CD14-positive monocyte (primary cell): Measurements from ENCODE around the gene ARHGDIA. TPM values are rescaled to one million over a fixed set of nuclear protein-coding genes. Genes with fewer than 3 reads are reported as not detected.
A peak's percentile ranks its signal among the peaks of the same experiment; 100 is the strongest.

Source experiments
- DNase-seq, 3 donors: peaks; one replicate each; pipeline ENCODE4 v3.0.0-alpha.2; 2011 to 2022
- H2AFZ ChIP-seq: 2 replicates; pipeline ENCODE4 v1.6.0; 2012; ENCODE audit warnings: mild to moderate bottlenecking, low read depth, low read length, inconsistent platforms; ENCODE audit not compliant: insufficient read depth, poor library complexity, severe bottlenecking
- H3K27ac ChIP-seq, 2 donors: 1 replicate in 1 of 2; 2 replicates in 1 of 2; pipeline ENCODE4 v1.5.1; 2012 to 2013; ENCODE audit warnings: low read length in 2 of 2, control low read depth in 1 of 2, inconsistent platforms in 1 of 2, low read depth in 1 of 2, mild to moderate bottlenecking in 1 of 2
- H3K27me3 ChIP-seq, 2 donors: one replicate each; pipeline versions ENCODE4 v1.6.0 to v1.6.1; 2011 to 2013; ENCODE audit warnings: low read length in 2 of 2; ENCODE audit not compliant: control insufficient read depth in 2 of 2, insufficient read depth in 2 of 2
- H3K36me3 ChIP-seq, 2 donors: replicated peaks in 1 of 2; 1 replicate in 1 of 2; 2 replicates in 1 of 2; pipeline versions ENCODE4 v1.5.1 to v1.6.1; 2012 to 2013; ENCODE audit warnings: low read length in 2 of 2, control low read depth in 1 of 2, inconsistent platforms in 1 of 2, mild to moderate bottlenecking in 1 of 2; ENCODE audit not compliant: insufficient read depth in 2 of 2, control insufficient read depth in 1 of 2
- H3K4me1 ChIP-seq, 2 donors: 1 replicate in 1 of 2; 2 replicates in 1 of 2; pipeline versions ENCODE4 v1.5.1 to v1.6.1; 2012 to 2013; ENCODE audit warnings: low read length in 2 of 2, control low read depth in 1 of 2, inconsistent platforms in 1 of 2, mild to moderate bottlenecking in 1 of 2, moderate library complexity in 1 of 2; ENCODE audit not compliant: insufficient read depth in 2 of 2, control insufficient read depth in 1 of 2
- H3K4me2 ChIP-seq: replicated peaks from 2 replicates; pipeline ENCODE3; 2012; ENCODE audit warnings: low read length, moderate library complexity, mild to moderate bottlenecking; ENCODE audit not compliant: poor library complexity, severe bottlenecking; ENCODE audit errors: extremely low read depth
- H3K4me3 ChIP-seq, 3 experiments: fragments of 200-600 bp in 1 of 3; sonication (generic) in 1 of 3; replicated peaks in 1 of 3; 1 replicate in 2 of 3; 2 replicates in 1 of 3; pipeline ENCODE4 v1.5.1; 2011 to 2013; ENCODE audit warnings: low read length in 3 of 3, mild to moderate bottlenecking in 3 of 3, control low read depth in 2 of 3, low read depth in 2 of 3, inconsistent platforms in 1 of 3, moderate library complexity in 1 of 3
- H3K79me2 ChIP-seq: 2 replicates; pipeline ENCODE4 v1.6.0; 2012; ENCODE audit warnings: mild to moderate bottlenecking, control low read depth, inconsistent platforms, low read length, moderate library complexity; ENCODE audit not compliant: insufficient read depth
- H3K9ac ChIP-seq: 2 replicates; pipeline ENCODE4 v1.6.0; 2017; ENCODE audit warnings: low read length, mild to moderate bottlenecking; ENCODE audit not compliant: insufficient read depth, poor library complexity, severe bottlenecking
- H3K9me3 ChIP-seq, 2 donors: replicated peaks in 1 of 2; 1 replicate in 1 of 2; 2 replicates in 1 of 2; pipeline versions ENCODE4 v1.5.1 to v1.6.1; 2012 to 2013; ENCODE audit warnings: low read length in 2 of 2, control low read depth in 1 of 2; ENCODE audit not compliant: control insufficient read depth in 1 of 2, insufficient read depth in 1 of 2
- H4K20me1 ChIP-seq: 2 replicates; pipeline ENCODE4 v1.6.0; 2012; ENCODE audit warnings: mild to moderate bottlenecking, low read length, control low read depth, moderate library complexity; ENCODE audit not compliant: insufficient read depth
- H3K27ac Mint-ChIP-seq, 7 donors: one replicate each; pipeline ENCODE4 v1.8.0; 2020; ENCODE audit warnings: mild to moderate bottlenecking in 7 of 7, mixed read lengths in 7 of 7, moderate library complexity in 6 of 7, inconsistent platforms in 2 of 7
- H3K27me3 Mint-ChIP-seq, 3 donors: one replicate each; pipeline ENCODE4 v1.8.0; 2021 to 2022; ENCODE audit warnings: low read depth in 3 of 3, mild to moderate bottlenecking in 3 of 3, mixed read lengths in 3 of 3, moderate library complexity in 3 of 3, inconsistent platforms in 1 of 3
- H3K36me3 Mint-ChIP-seq, 2 donors: one replicate each; pipeline ENCODE4 v1.8.0; 2020; ENCODE audit warnings: mixed read lengths in 2 of 2, inconsistent platforms in 1 of 2, mild to moderate bottlenecking in 1 of 2
- H3K4me1 Mint-ChIP-seq: one replicate; pipeline ENCODE4 v1.8.0; 2020; ENCODE audit warnings: mild to moderate bottlenecking, mixed read lengths
- H3K4me3 Mint-ChIP-seq, 2 donors: one replicate each; pipeline ENCODE4 v1.8.0; 2020; ENCODE audit warnings: mild to moderate bottlenecking in 2 of 2, mixed read lengths in 2 of 2, moderate library complexity in 1 of 2
- H3K9me3 Mint-ChIP-seq, 7 donors: one replicate each; pipeline ENCODE4 v1.8.0; 2020 to 2022; ENCODE audit warnings: mixed read lengths in 7 of 7, mild to moderate bottlenecking in 6 of 7, moderate library complexity in 6 of 7, inconsistent platforms in 2 of 7
- CTCF ChIP-seq: fragments of 200-600 bp; IDR thresholded peaks from one replicate; pipeline ENCODE4 v1.8.0; 2022; ENCODE audit warnings: antibody characterized with exemption, mild to moderate bottlenecking
- WGBS: methylation state at CpG from one replicate; pipeline ENCODE4 v1.1.5; 2013; ENCODE audit warnings: missing lambda C conversion rate; ENCODE audit not compliant: insufficient coverage; 5-methylcytosine and 5-hydroxymethylcytosine counted together
- intact Hi-C, 2 donors: fragments of 100-400 bp; cut with micrococcal nuclease; formaldehyde crosslinking; loops; one replicate each; pipeline versions ENCODE4 v1.15.0 to v1.15.1; 2023
- polyA plus RNA-seq, 3 donors: library from polyadenylated mRNA; depleted of rRNA in 1 of 3; unstranded in 2 of 3; stranded (reverse) in 1 of 3; fragments of 300-500 nt in 2 of 3; fragments of >200 nt in 1 of 3; fragmentation: Illumina TruSeq in 2 of 3; gene quantifications; 1 replicate in 2 of 3; 2 replicates in 1 of 3; pipeline ENCODE4 v1.2.3, GENCODE V29; 2012 to 2021

Gene ARHGDIA
- polyA plus RNA-seq, 3 donors = 86.3 to 477 (median 97.2) TPM

DNA sequence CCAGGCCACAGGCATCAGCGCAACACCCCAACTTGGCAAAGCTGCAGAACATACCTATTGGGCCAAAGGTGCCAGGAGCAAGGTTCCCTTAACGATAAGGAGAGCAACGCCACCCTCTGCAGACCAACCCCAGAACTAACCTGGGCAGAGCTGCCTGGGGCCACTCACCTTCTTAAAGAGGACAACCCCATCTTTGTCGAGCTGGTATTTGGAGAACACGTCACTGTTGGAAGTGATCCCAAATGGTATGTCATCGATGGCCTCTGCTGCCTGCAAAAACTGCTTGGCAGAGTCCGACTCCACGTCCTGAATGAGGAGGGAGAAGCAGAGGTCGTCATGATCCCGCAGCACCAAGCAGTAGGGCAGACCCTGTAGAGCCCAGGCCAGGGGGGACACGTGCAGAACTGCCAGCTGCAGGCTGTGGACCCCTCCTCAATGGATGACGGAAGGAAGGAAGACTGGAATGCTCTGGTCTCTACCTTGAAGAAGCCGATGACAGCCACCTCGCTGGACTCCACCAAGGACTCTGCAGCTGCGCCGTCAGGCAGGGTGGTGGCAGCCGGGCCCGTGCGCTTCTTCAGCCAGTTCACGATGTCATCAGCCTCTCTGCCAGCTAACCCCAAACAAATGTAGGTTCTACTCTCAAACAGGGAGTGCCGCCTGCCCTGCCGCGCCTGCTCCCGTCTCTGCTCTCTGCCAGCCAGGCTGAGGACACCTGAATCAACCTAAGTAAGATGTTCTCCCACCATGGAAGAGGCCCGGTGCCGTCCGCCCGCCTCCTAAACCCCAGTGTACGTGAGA is 16.0 kb downstream of the ARHGDIA start:
- Mint-ChIP-seq H3K4me3 (no peak overlapping the region), H3K36me3 (peaks cover 63 to 88% of the 10 kb centered on the region in 2 donors), H3K27me3 (peaks cover 0 to 3% (median 2%) of the 10 kb centered on the region in 3 donors), H3K27ac (peak overlapping the region in 4 of 7 donors; percentile 31 to 83 (median 52)), H3K4me1 (peaks cover 26% of the 10 kb centered on the region), H3K9me3 (peaks cover 0 to under 1% (median 0%) of the 10 kb centered on the region in 7 donors)
- Histone ChIP-seq H3K79me2 (peaks cover 96% of the 10 kb centered on the region), H3K9ac (no peak overlapping the region), H3K36me3 (peaks cover 68 to 90% of the 10 kb centered on the region in 2 donors), H3K27me3 (no peaks in the 10 kb centered on the region), H2AFZ (no peak overlapping the region), H4K20me1 (peaks cover 92% of the 10 kb centered on the region), H3K9me3 (no peaks in the 10 kb centered on the region), H3K4me1 (peaks cover 22 to 25% of the 10 kb centered on the region in 2 donors), H3K27ac (no peak overlapping the region), H3K4me3 (no peak overlapping the region), H3K4me2 (no peak overlapping the region)
- 91% methylated on average over 12 of the region's 29 CpGs for WGBS
- no peak for TF ChIP-seq CTCF
- no peak for DNase-seq
- intact Hi-C loops = loop anchor here in 1 of 2 donors (5.0 kb wide), 1 partner anchor 33 kb away; no protein-coding TSS in a partner anchor

DNA sequence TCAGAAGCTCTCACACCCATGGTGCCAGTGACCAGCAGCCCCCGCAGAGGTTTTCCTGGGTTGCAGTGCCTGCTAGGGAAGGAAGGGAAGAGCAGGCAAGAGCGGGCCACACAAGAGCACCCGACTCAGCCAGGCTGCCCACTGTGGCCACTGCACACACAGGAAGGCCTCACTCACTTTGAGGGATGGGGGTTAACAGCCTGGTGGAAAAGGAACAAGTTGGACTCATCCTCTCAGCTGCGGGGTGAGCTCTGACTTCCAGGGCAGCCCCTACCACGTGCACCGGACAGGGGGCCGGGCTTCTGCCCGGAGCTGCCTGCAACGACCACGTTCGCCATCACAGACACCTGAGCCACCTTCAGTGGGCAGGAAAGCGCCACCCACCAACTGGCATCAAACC is 18.9 kb downstream of the ARHGDIA start:
- no peak for TF ChIP-seq CTCF
- no peaks in the 10 kb centered on the region for H3K27me3 ChIP-seq
- H3K27ac Mint-ChIP-seq = peak overlapping the region in 2 of 7 donors; percentile 17 to 72
- no peak overlapping the region for H3K27ac ChIP-seq
- H3K79me2 ChIP-seq = peaks cover 72% of the 10 kb centered on the region
- peaks cover 0 to 3% (median 2%) of the 10 kb centered on the region in 3 donors for H3K27me3 Mint-ChIP-seq
- H3K9me3 ChIP-seq = no peaks in the 10 kb centered on the region
- peaks cover 75 to 81% of the 10 kb centered on the region in 2 donors for H3K36me3 ChIP-seq
- H3K9me3 Mint-ChIP-seq = peaks cover 0 to 2% (median 0%) of the 10 kb centered on the region in 7 donors
- H3K36me3 Mint-ChIP-seq = peaks cover 51 to 91% of the 10 kb centered on the region in 2 donors
- intact Hi-C loops = no loop called here
- no peak overlapping the region for H3K4me3 ChIP-seq
- no peaks in the 10 kb centered on the region for H3K4me1 ChIP-seq
- peaks cover 69% of the 10 kb centered on the region for H4K20me1 ChIP-seq
- no peak for DNase-seq
- H3K9ac ChIP-seq = no peak overlapping the region
- H3K4me3 Mint-ChIP-seq = no peak overlapping the region
- no peak overlapping the region for H3K4me2 ChIP-seq
- WGBS = 93% methylated on average over 12 of the region's 12 CpGs
- no peak overlapping the region for H2AFZ ChIP-seq
- H3K4me1 Mint-ChIP-seq = peaks cover 2% of the 10 kb centered on the region
